ENCODE results near the gene NOB1. TPM values are rescaled to one million over a fixed set of nuclear protein-coding genes. Genes with fewer than 3 reads are reported as not detected.

The NOB1 gene
- total RNA-seq, 1 donor from 2014 or later: 22.7 TPM

GRCh38 chr16:69726313-69727060 is 28.2 kb downstream of the NOB1 start, which contains the start of gene NQO1:
Gene NQO1 (minus strand): TSS chr16:69726560. CDS start chr16:69726439, 121 bp downstream.
- Mint-ChIP-seq H3K27ac (ENCODE audit: unreplicated experiment) (peak within 1 kb of the TSS; percentile 88), H3K4me1 (ENCODE audit: low read depth, unreplicated experiment) (peaks cover 10% of the 10 kb centered on the region), H3K36me3 (ENCODE audit: unreplicated experiment) (no peaks in the 10 kb centered on the region), H3K27me3 (ENCODE audit: unreplicated experiment) (peaks cover 2% of the 10 kb centered on the region), H3K4me3 (ENCODE audit: unreplicated experiment) (peak within 1 kb of the TSS; percentile 93), H3K9me3 (ENCODE audit: unreplicated experiment) (no peaks in the 10 kb centered on the region)
- peak; percentile 95 for DNase-seq
- TF ChIP-seq, protein P1, sequence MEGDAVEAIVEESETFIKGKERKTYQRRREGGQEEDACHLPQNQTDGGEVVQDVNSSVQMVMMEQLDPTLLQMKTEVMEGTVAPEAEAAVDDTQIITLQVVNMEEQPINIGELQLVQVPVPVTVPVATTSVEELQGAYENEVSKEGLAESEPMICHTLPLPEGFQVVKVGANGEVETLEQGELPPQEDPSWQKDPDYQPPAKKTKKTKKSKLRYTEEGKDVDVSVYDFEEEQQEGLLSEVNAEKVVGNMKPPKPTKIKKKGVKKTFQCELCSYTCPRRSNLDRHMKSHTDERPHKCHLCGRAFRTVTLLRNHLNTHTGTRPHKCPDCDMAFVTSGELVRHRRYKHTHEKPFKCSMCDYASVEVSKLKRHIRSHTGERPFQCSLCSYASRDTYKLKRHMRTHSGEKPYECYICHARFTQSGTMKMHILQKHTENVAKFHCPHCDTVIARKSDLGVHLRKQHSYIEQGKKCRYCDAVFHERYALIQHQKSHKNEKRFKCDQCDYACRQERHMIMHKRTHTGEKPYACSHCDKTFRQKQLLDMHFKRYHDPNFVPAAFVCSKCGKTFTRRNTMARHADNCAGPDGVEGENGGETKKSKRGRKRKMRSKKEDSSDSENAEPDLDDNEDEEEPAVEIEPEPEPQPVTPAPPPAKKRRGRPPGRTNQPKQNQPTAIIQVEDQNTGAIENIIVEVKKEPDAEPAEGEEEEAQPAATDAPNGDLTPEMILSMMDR (IDR thresholded peaks at IDR 0.05; ENCODE audit: partially characterized antibody, unreplicated experiment): no peak

DNA sequence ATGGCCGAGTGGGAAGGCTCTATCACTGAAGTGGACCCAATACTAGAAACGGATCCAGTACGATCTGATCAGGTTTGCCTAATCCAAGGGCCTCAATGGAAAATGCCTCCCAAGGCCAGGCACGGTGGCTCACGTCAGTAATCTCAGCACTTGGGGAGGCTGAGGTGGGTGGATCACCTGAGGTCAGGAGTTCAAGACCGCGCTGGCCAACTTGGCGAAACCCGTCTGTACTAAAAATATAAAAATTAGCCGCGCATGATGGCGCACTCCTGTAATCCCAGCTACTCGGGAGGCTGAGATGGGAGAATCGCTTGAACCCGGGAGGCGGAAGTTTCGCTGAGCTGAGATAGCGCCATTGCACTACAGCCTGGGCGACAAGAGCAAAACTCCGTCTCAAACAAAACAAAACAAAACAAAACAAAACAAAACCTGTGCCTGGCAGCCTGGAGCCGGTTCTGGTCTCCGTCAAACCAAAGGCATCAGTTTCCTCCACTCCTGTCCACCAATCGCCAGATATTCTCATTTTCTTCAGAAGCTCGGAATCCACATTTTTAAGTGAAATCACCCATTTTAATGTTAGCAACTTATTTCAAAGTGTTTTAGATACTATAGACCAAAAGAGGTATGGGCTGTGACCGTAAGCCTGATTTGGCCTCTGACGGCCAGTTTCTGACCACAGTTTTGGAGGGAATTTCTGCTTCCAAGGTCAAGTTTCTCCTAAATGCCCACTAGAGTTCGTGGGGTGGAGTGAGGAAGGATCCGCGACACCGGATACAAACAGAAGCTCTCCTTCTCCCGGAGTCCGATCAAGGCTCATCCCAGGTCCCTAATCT is 29.0 kb downstream of the NOB1 start:
- Mint-ChIP-seq H3K27ac (ENCODE audit: unreplicated experiment) (peak overlapping the region; percentile 88), H3K4me3 (ENCODE audit: unreplicated experiment) (peak overlapping the region; percentile 93), H3K27me3 (ENCODE audit: unreplicated experiment) (peaks cover 2% of the 10 kb centered on the region), H3K36me3 (ENCODE audit: unreplicated experiment) (no peaks in the 10 kb centered on the region), H3K9me3 (ENCODE audit: unreplicated experiment) (no peaks in the 10 kb centered on the region), H3K4me1 (ENCODE audit: low read depth, unreplicated experiment) (peaks cover 10% of the 10 kb centered on the region)
- no peak for DNase-seq
- TF ChIP-seq, protein P1 (IDR thresholded peaks at IDR 0.05; ENCODE audit: partially characterized antibody, unreplicated experiment): no peak

- no peaks in the 10 kb centered on the region for H3K9me3 Mint-ChIP-seq (ENCODE audit: unreplicated experiment)
- TF ChIP-seq, protein P1 (IDR thresholded peaks at IDR 0.05; ENCODE audit: partially characterized antibody, unreplicated experiment): no peak
- H3K4me3 Mint-ChIP-seq (ENCODE audit: unreplicated experiment): peak overlapping the region; percentile 55
- no peaks in the 10 kb centered on the region for H3K36me3 Mint-ChIP-seq (ENCODE audit: unreplicated experiment)
- H3K27me3 Mint-ChIP-seq (ENCODE audit: unreplicated experiment): peaks cover 2% of the 10 kb centered on the region
- DNase-seq: no peak
- peak overlapping the region; percentile 66 for H3K27ac Mint-ChIP-seq (ENCODE audit: unreplicated experiment)
- peaks cover 10% of the 10 kb centered on the region for H3K4me1 Mint-ChIP-seq (ENCODE audit: low read depth, unreplicated experiment)
These were observed 29.7 kb downstream of the NOB1 start for GRCh38 chr16:69724981-69725479.

GRCh38 chr16:69724414-69724873 is 30.3 kb downstream of the NOB1 start:
- TF ChIP-seq, protein P1 (IDR thresholded peaks at IDR 0.05; ENCODE audit: partially characterized antibody, unreplicated experiment): no peak
- Mint-ChIP-seq H3K27me3 (ENCODE audit: unreplicated experiment) (peaks cover 2% of the 10 kb centered on the region), H3K36me3 (ENCODE audit: unreplicated experiment) (no peaks in the 10 kb centered on the region), H3K27ac (ENCODE audit: unreplicated experiment) (no peak overlapping the region), H3K9me3 (ENCODE audit: unreplicated experiment) (no peaks in the 10 kb centered on the region), H3K4me3 (ENCODE audit: unreplicated experiment) (no peak overlapping the region), H3K4me1 (ENCODE audit: low read depth, unreplicated experiment) (peaks cover 10% of the 10 kb centered on the region)
- DNase-seq: no peak
